NT2/D1 (cell line): Measurements from ENCODE around the gene PACS2.

Experiments
- DNase-seq: peaks from one replicate; pipeline ENCODE4 v3.0.0-alpha.2; 2011; ENCODE audit warnings: low read depth, low spot score
- H3K27me3 ChIP-seq: 2 replicates; pipeline ENCODE4 v1.6.0; 2011; ENCODE audit warnings: mild to moderate bottlenecking; ENCODE audit not compliant: insufficient read length, insufficient read depth
- H3K36me3 ChIP-seq: 2 replicates; pipeline ENCODE4 v1.6.1; 2011; ENCODE audit warnings: mild to moderate bottlenecking, low read length, mixed read lengths; ENCODE audit not compliant: insufficient read depth, insufficient read length
- H3K4me1 ChIP-seq: 2 replicates; pipeline ENCODE4 v1.5.1; 2011; ENCODE audit not compliant: insufficient read depth, insufficient read length
- H3K4me3 ChIP-seq: 2 replicates; pipeline ENCODE4 v1.5.1; 2011; ENCODE audit warnings: low read depth; ENCODE audit not compliant: insufficient read length
- H3K9ac ChIP-seq: 2 replicates; pipeline ENCODE4 v1.6.0; 2011; ENCODE audit warnings: low read depth; ENCODE audit not compliant: insufficient read length
- H3K9me3 ChIP-seq: 2 replicates; pipeline ENCODE4 v1.5.1; 2011; ENCODE audit warnings: mild to moderate bottlenecking, low read length; ENCODE audit not compliant: insufficient read depth
- SUZ12 ChIP-seq: IDR thresholded peaks from 2 replicates; pipeline ENCODE4 v1.6.1; 2011; ENCODE audit not compliant: insufficient read length, insufficient read depth; ENCODE audit errors: extremely low read depth
- YY1 ChIP-seq: IDR thresholded peaks from 2 replicates; pipeline ENCODE4 v1.6.1; 2011; ENCODE audit not compliant: insufficient read length, insufficient read depth
- ZNF274 ChIP-seq: IDR thresholded peaks from 2 replicates; pipeline ENCODE4 v1.6.1; 2011; ENCODE audit warnings: mild to moderate bottlenecking, low read depth, low read length

PACS2 gene

GRCh38 chr14:105385322-105385637 lies 70.7 kb downstream of the PACS2 start:
- Histone ChIP-seq H3K36me3 (peaks cover 9% of the 10 kb centered on the region), H3K4me1 (no peaks in the 10 kb centered on the region), H3K9me3 (no peaks in the 10 kb centered on the region), H3K4me3 (no peak overlapping the region), H3K27me3 (no peaks in the 10 kb centered on the region), H3K9ac (no peak overlapping the region)
- no peak for DNase-seq
- TF ChIP-seq YY1 (no peak), SUZ12 (no peak), ZNF274 (no peak)

GRCh38 chr14:105385698-105386365 lies 71.3 kb downstream of the PACS2 start:
- no peak overlapping the region for H3K9ac ChIP-seq
- H3K4me1 ChIP-seq, result no peaks in the 10 kb centered on the region
- H3K4me3 ChIP-seq, result no peak overlapping the region
- H3K27me3 ChIP-seq, result no peaks in the 10 kb centered on the region
- no peak for DNase-seq
- H3K36me3 ChIP-seq, result peaks cover 9% of the 10 kb centered on the region
- no peak for TF ChIP-seq SUZ12
- no peak for TF ChIP-seq YY1
- no peak for TF ChIP-seq ZNF274
- H3K9me3 ChIP-seq, result no peaks in the 10 kb centered on the region

- no peak overlapping the region for H3K9ac ChIP-seq
- no peak overlapping the region for H3K4me3 ChIP-seq
- H3K9me3 ChIP-seq, result no peaks in the 10 kb centered on the region
- TF ChIP-seq YY1 (no peak), ZNF274 (no peak), SUZ12 (no peak)
- no peaks in the 10 kb centered on the region for H3K27me3 ChIP-seq
- H3K4me1 ChIP-seq, result peaks cover 4% of the 10 kb centered on the region
- peaks cover 6% of the 10 kb centered on the region for H3K36me3 ChIP-seq
- DNase-seq, result no peak
These were observed 72.3 kb downstream of the PACS2 start for GRCh38 chr14:105386581-105387529.

- Histone ChIP-seq H3K9me3 (no peaks in the 10 kb centered on the region), H3K4me3 (no peak overlapping the region), H3K4me1 (peaks cover 8% of the 10 kb centered on the region), H3K9ac (no peak overlapping the region), H3K36me3 (peaks cover 4% of the 10 kb centered on the region), H3K27me3 (no peaks in the 10 kb centered on the region)
- DNase-seq, result no peak
- no peak for TF ChIP-seq YY1
- TF ChIP-seq ZNF274, result no peak
- TF ChIP-seq SUZ12, result no peak
These were observed 73.0 kb downstream of the PACS2 start for GRCh38 chr14:105387530-105387922.

- no peak for DNase-seq
- H3K36me3 ChIP-seq, result no peaks in the 10 kb centered on the region
- no peaks in the 10 kb centered on the region for H3K27me3 ChIP-seq
- H3K9ac ChIP-seq, result no peak overlapping the region
- TF ChIP-seq ZNF274 (no peak), YY1 (no peak), SUZ12 (no peak)
- H3K4me1 ChIP-seq, result peaks cover 11% of the 10 kb centered on the region
- no peaks in the 10 kb centered on the region for H3K9me3 ChIP-seq
- no peak overlapping the region for H3K4me3 ChIP-seq
These were observed 73.8 kb downstream of the PACS2 start for GRCh38 chr14:105388110-105388951.

- H3K27me3 ChIP-seq, result no peaks in the 10 kb centered on the region
- no peak overlapping the region for H3K4me3 ChIP-seq
- no peak for DNase-seq
- H3K4me1 ChIP-seq, result peaks cover 11% of the 10 kb centered on the region
- H3K36me3 ChIP-seq, result no peaks in the 10 kb centered on the region
- no peak overlapping the region for H3K9ac ChIP-seq
- TF ChIP-seq ZNF274 (no peak), YY1 (no peak), SUZ12 (no peak)
- H3K9me3 ChIP-seq, result no peaks in the 10 kb centered on the region
These were observed 74.4 kb downstream of the PACS2 start for GRCh38 chr14:105388976-105389375.
